Omental fat pad (tissue), 4 donors: ENCODE data around the gene VWA8. TPM values are rescaled to one million over a fixed set of nuclear protein-coding genes. Genes with fewer than 3 reads are reported as not detected.

ENCODE experiments used
- ATAC-seq: fragments of 150-250 bp; one replicate; pipeline ENCODE4 v1.9.1; 2016; ENCODE audit warnings: mild to moderate bottlenecking, moderate library complexity; ENCODE audit not compliant: low FRiP score
- DNase-seq: peaks from one replicate; pipeline ENCODE4 v3.0.0-alpha.2; 2019; ENCODE audit warnings: low spot score
- CTCF ChIP-seq, 3 donors: fragments of 450-650 bp; IDR thresholded peaks; one replicate each; pipeline ENCODE4 v1.5.1; 2016 to 2017; ENCODE audit warnings: antibody characterized with exemption in 3 of 3, mild to moderate bottlenecking in 3 of 3, moderate library complexity in 2 of 3
- total RNA-seq, 4 donors: library from RNA; depleted of rRNA; stranded (reverse); fragments of >200 nt; gene quantifications; one replicate each; pipeline ENCODE4 v1.1.0, GENCODE V29; 2016

Gene VWA8
- total RNA-seq, 4 donors from 2014 or later: 12.4 to 24.7 (median 18.3) TPM

DNA sequence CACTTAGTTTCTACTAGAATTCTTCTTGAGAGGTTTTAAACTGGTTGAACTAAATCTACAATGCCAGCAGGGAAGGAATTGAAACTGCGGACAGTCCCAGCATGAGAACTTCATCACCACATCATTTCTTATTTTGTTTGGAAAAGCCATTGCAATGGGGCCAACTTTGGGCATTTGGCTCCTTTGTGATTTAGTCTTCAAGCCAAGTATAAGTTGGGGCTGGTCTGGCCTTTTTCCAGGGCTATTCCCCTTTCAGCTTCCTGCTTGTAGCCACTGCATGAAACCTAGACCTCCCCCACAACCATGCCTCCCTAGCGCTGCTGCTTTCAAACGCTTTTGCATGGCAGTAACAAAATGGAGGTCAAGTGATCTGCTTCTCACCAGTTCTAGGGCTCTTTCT lies 361.3 kb downstream of the VWA8 start:
- no peak for DNase-seq
- no peak for ATAC-seq
- TF ChIP-seq CTCF (IDR thresholded peaks at IDR 0.05): no peak

GRCh38 chr13:41597348-41598041 lies 363.4 kb downstream of the VWA8 start:
- DNase-seq: no peak
- TF ChIP-seq CTCF (IDR thresholded peaks at IDR 0.05): no peak
- ATAC-seq: no peak

- no peak for TF ChIP-seq CTCF (IDR thresholded peaks at IDR 0.05)
- ATAC-seq (no peak), DNase-seq (no peak)
Observed at GRCh38 chr13:41596190-41596589, 364.7 kb downstream of the VWA8 start.

- ATAC-seq (no peak), DNase-seq (no peak)
- no peak for TF ChIP-seq CTCF (IDR thresholded peaks at IDR 0.05)
Observed at GRCh38 chr13:41595298-41595697, 365.6 kb downstream of the VWA8 start.

GRCh38 chr13:41590643-41591042 lies 370.3 kb downstream of the VWA8 start:
- TF ChIP-seq CTCF (IDR thresholded peaks at IDR 0.05): no peak
- no peak for DNase-seq
- no peak for ATAC-seq

- ATAC-seq: no peak
- TF ChIP-seq CTCF (IDR thresholded peaks at IDR 0.05): no peak
- no peak for DNase-seq
Observed at GRCh38 chr13:41590122-41590521, 370.8 kb downstream of the VWA8 start.

DNA sequence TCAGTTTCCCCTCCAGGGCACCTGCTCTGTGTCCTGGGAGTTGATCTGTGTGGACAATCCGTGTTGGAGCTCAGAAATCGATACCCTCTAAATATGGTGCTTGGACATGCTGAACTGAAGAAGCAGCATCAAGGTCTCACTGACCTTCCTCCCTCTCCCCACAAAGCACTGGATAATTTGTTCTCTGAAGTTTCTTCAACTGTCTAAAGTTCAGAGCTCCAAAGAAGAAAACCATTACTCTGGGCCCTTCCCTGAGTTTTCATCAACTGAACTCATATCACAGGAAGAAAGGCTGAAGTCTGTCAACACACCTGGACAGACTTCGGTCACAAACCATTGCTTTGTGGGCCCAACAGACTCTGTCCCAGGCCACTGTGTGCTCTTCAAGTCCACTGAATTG lies 371.5 kb downstream of the VWA8 start:
- ATAC-seq (no peak), DNase-seq (no peak)
- no peak for TF ChIP-seq CTCF (IDR thresholded peaks at IDR 0.05)
